Measurements from ENCODE around the gene STOML3.

GRCh38 chr13:39037880-39038568, 47.4 kb upstream of the STOML3 start, which contains the start of the genes NHLRC3 and PROSER1:
- TF ChIP-seq RAD21 (IDR thresholded peaks at IDR 0.05; ENCODE audit: low read length): no peak
- TF ChIP-seq CTCF (conservative IDR thresholded peaks at IDR 0.05; ENCODE audit: low read depth, low read length): no peak
- no peak for TF ChIP-seq BHLHE40 (IDR thresholded peaks at IDR 0.05; ENCODE audit: low read depth, low read length)
- TF ChIP-seq POLR2A (IDR thresholded peaks at IDR 0.05; ENCODE audit: low read depth, low read length): peak; percentile 75; the same call in 1 of the 2 replicates
- TF ChIP-seq SMC3 (IDR thresholded peaks at IDR 0.05; ENCODE audit: low read depth, low read length): no peak
- no peak for TF ChIP-seq FOS (IDR thresholded peaks at IDR 0.05; ENCODE audit: low read depth, low read length)
- no peak for TF ChIP-seq MXI1 (IDR thresholded peaks at IDR 0.05; ENCODE audit: borderline replicate concordance, low read depth, low read length)

All from IMR-90 (cell line).